GM06990 (cell line): ENCODE results near the gene TPPP3.

Source experiments
- DNase-seq: peaks from one replicate; pipeline ENCODE4 v3.0.0-alpha.2; 2011; ENCODE audit not compliant: insufficient read length; ENCODE audit errors: extremely low read depth
- H3K27me3 ChIP-seq: replicated peaks from 2 replicates; pipeline ENCODE4 v1.6.0; 2011; ENCODE audit warnings: low read length; ENCODE audit not compliant: control insufficient read depth, insufficient read depth
- H3K36me3 ChIP-seq: 2 replicates; pipeline ENCODE4 v1.5.1; 2011; ENCODE audit warnings: low read length; ENCODE audit not compliant: control insufficient read depth, insufficient read depth
- H3K4me3 ChIP-seq: replicated peaks from 2 replicates; pipeline ENCODE4 v1.5.1; 2011; ENCODE audit warnings: low read depth, mild to moderate bottlenecking, control low read depth, low read length
- CTCF ChIP-seq: IDR thresholded peaks from 2 replicates; pipeline ENCODE4 v1.5.1; 2011; ENCODE audit warnings: low read length, control low read depth, mild to moderate bottlenecking, inconsistent platforms; ENCODE audit not compliant: insufficient read depth, poor library complexity, severe bottlenecking

The TPPP3 gene

GRCh38 chr16:67393111-67393787 is at the start of gene TPPP3:
TPPP3 (minus strand) TSS chr16:67393498; CDS start chr16:67391111, 2,387 bp downstream.
- Histone ChIP-seq H3K36me3 (no peaks in the 10 kb centered on the region), H3K27me3 (no peaks in the 10 kb centered on the region; the same call in 1 of the 2 replicates), H3K4me3 (no peak within 1 kb of the TSS)
- TF ChIP-seq CTCF, result no peak
- DNase-seq, result no peak

DNA sequence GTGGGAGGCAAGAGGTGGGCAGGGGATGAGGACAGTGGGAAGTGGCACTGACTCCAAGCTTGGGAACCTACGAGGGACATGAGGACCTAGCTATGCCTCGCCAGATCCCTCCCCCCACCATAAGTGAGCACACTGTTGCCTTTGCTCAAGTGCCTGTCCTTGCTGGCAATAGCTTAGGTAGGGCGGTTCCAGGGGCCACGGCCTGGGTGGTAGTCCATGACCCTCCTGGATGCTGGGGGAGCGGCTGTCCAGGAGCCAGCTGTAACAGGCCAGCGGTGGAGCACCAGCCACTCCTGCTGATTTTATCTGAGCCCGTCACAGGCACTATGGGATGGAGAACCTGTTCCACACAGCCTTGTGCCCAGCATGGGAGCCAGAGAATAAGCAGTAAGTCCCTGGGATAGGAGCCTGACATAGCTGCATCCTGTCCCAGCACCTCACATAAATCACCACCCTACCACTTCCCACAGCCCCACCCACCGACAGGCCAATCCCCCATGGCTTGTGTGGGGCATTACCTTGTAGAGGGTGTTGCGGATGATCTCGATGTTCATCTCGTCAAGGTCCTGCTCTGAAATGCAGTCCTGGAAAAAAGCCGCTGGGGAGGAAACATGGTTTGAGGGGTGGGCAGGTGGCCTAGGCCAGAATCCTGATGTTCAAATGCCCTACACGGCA is 49.4 kb upstream of the TPPP3 start:
- peaks cover 47% of the 10 kb centered on the region for H3K36me3 ChIP-seq
- no peak for TF ChIP-seq CTCF
- no peaks in the 10 kb centered on the region for H3K27me3 ChIP-seq
- DNase-seq, result no peak
- H3K4me3 ChIP-seq, result no peak overlapping the region

GRCh38 chr16:67441907-67442306 is 48.6 kb upstream of the TPPP3 start:
- no peak for TF ChIP-seq CTCF
- DNase-seq, result no peak
- Histone ChIP-seq H3K4me3 (no peak overlapping the region), H3K27me3 (no peaks in the 10 kb centered on the region), H3K36me3 (peaks cover 45% of the 10 kb centered on the region)

GRCh38 chr16:67441271-67441753 is 48.0 kb upstream of the TPPP3 start:
- no peak for TF ChIP-seq CTCF
- no peak for DNase-seq
- Histone ChIP-seq H3K4me3 (no peak overlapping the region), H3K36me3 (peaks cover 45% of the 10 kb centered on the region), H3K27me3 (no peaks in the 10 kb centered on the region)

DNA sequence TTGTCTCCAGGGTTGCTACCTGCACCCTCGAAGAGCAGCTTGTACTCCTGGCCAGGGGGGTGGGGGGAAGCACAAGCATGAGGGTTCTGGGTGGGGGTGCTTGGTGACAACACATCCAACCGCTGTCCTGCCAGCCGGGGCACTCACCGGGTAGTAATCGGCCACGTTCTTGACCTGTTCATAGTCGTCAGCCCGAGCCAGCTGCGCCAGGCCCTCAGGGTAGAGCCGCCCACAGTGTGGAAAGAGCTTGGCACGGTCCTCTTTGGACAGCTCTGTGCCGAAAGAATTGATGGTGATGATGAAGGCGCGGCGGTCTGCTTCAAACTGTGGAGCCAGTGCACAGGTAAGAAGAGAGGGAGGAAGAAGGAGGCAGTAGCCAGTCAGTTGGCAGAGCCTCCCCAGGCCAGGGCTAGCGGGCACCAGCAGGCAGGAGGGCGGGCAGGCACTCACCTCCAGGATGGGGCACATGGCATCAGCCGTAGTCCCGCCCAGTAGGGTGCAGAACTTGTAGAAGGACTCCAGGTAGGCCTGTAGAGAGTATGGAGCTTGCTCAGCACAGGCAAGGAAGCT is 45.6 kb upstream of the TPPP3 start:
- Histone ChIP-seq H3K36me3 (peaks cover 39% of the 10 kb centered on the region), H3K27me3 (no peaks in the 10 kb centered on the region), H3K4me3 (no peak overlapping the region)
- no peak for DNase-seq
- no peak for TF ChIP-seq CTCF
